Activated T-helper 2 cell treated with anti-CD3 and anti-CD28 coated beads, Interferon-gamma antibody, Interleukin-2, Interleukin-4, amounts not matched to agents 10 μg/mL and 5 μg/mL and 100 μg/mL, durations not matched to agents 14 hours and 24 hours and 36 hours (primary cell): ENCODE measurements around the gene PRKG1. TPM values are rescaled to one million over a fixed set of nuclear protein-coding genes. Genes with fewer than 3 reads are reported as not detected.
"Not testable (repeated sequence)": the region's sequence is repeated elsewhere in the genome, so short reads cannot be mapped to it uniquely, and the experiment has no call there.

Experiments used
- DNase-seq: peaks from one replicate; pipeline ENCODE4 v3.0.0; 2021; ENCODE audit warnings: low spot score
- H3K27ac Mint-ChIP-seq: one replicate; pipeline ENCODE4 v1.8.0; 2021; ENCODE audit warnings: mixed read lengths
- H3K27me3 Mint-ChIP-seq: one replicate; pipeline ENCODE4 v1.8.0; 2021; ENCODE audit warnings: low read depth, mixed read lengths
- H3K36me3 Mint-ChIP-seq: one replicate; pipeline ENCODE4 v1.8.0; 2021; ENCODE audit warnings: low read depth, mixed read lengths
- H3K4me1 Mint-ChIP-seq: one replicate; pipeline ENCODE4 v1.8.0; 2021; ENCODE audit warnings: low read depth, mixed read lengths
- H3K4me3 Mint-ChIP-seq: one replicate; pipeline ENCODE4 v1.8.0; 2021; ENCODE audit warnings: low read depth, mild to moderate bottlenecking, moderate library complexity, mixed read lengths
- H3K9me3 Mint-ChIP-seq: one replicate; pipeline ENCODE4 v1.8.0; 2021; ENCODE audit warnings: mixed read lengths
- intact Hi-C: fragments of 100-400 bp; cut with micrococcal nuclease; formaldehyde crosslinking; loops from one replicate; pipeline ENCODE4 v1.15.1; 2023
- total RNA-seq: library from RNA; stranded (reverse); gene quantifications from 2 replicates; pipeline ENCODE4 v1.2.3, GENCODE V29; 2022

Gene PRKG1
- total RNA-seq, 1 donor from 2014 or later = not detected

- H3K9me3 Mint-ChIP-seq = no peaks in the 10 kb centered on the region
- no peak overlapping the region for H3K4me3 Mint-ChIP-seq
- H3K27ac Mint-ChIP-seq = no peak overlapping the region
- intact Hi-C loops = no loop called here
- H3K27me3 Mint-ChIP-seq = no peaks in the 10 kb centered on the region
- no peaks in the 10 kb centered on the region for H3K4me1 Mint-ChIP-seq
- no peaks in the 10 kb centered on the region for H3K36me3 Mint-ChIP-seq
- DNase-seq = no peak
Measured at GRCh38 chr10:51552879-51553278, 478.6 kb downstream of the PRKG1 start.

GRCh38 chr10:51564896-51565510 lies 490.7 kb downstream of the PRKG1 start:
- DNase-seq = no peak
- H3K27ac Mint-ChIP-seq = no peak overlapping the region
- no peak overlapping the region for H3K4me3 Mint-ChIP-seq
- no peaks in the 10 kb centered on the region for H3K4me1 Mint-ChIP-seq
- no peaks in the 10 kb centered on the region for H3K27me3 Mint-ChIP-seq
- intact Hi-C loops = no loop called here
- H3K36me3 Mint-ChIP-seq = no peaks in the 10 kb centered on the region
- H3K9me3 Mint-ChIP-seq = no peaks in the 10 kb centered on the region

GRCh38 chr10:51567271-51567670 lies 493.0 kb downstream of the PRKG1 start:
- no peaks in the 10 kb centered on the region for H3K36me3 Mint-ChIP-seq
- intact Hi-C loops = no loop called here
- H3K4me3 Mint-ChIP-seq = no peak overlapping the region
- no peak overlapping the region for H3K27ac Mint-ChIP-seq
- no peaks in the 10 kb centered on the region for H3K27me3 Mint-ChIP-seq
- DNase-seq = no peak
- no peaks in the 10 kb centered on the region for H3K4me1 Mint-ChIP-seq
- no peaks in the 10 kb centered on the region for H3K9me3 Mint-ChIP-seq

- H3K27me3 Mint-ChIP-seq = no peaks in the 10 kb centered on the region
- no peaks in the 10 kb centered on the region for H3K4me1 Mint-ChIP-seq
- no peak overlapping the region for H3K27ac Mint-ChIP-seq
- no peak overlapping the region for H3K4me3 Mint-ChIP-seq
- no peak for DNase-seq
- intact Hi-C loops = no loop called here
- H3K36me3 Mint-ChIP-seq = no peaks in the 10 kb centered on the region
- H3K9me3 Mint-ChIP-seq = no peaks in the 10 kb centered on the region
Measured at GRCh38 chr10:51569467-51569866, 495.2 kb downstream of the PRKG1 start.

GRCh38 chr10:51574248-51575048 lies 500.2 kb downstream of the PRKG1 start:
- no peaks in the 10 kb centered on the region for H3K36me3 Mint-ChIP-seq
- H3K27me3 Mint-ChIP-seq = no peaks in the 10 kb centered on the region
- no peaks in the 10 kb centered on the region for H3K4me1 Mint-ChIP-seq
- no peak for DNase-seq
- H3K27ac Mint-ChIP-seq = no peak overlapping the region
- intact Hi-C loops = no loop called here
- H3K4me3 Mint-ChIP-seq = no peak overlapping the region
- no peaks in the 10 kb centered on the region for H3K9me3 Mint-ChIP-seq

- DNase-seq, H3K9me3 Mint-ChIP-seq, intact Hi-C loops, H3K36me3 Mint-ChIP-seq, H3K27ac Mint-ChIP-seq, H3K4me1 Mint-ChIP-seq, H3K27me3 Mint-ChIP-seq, H3K4me3 Mint-ChIP-seq: not testable (repeated sequence)
Measured at GRCh38 chr10:51581196-51581595, 506.9 kb downstream of the PRKG1 start.

- H3K4me1 Mint-ChIP-seq = no peaks in the 10 kb centered on the region
- intact Hi-C loops = no loop called here
- no peaks in the 10 kb centered on the region for H3K27me3 Mint-ChIP-seq
- H3K4me3 Mint-ChIP-seq = no peak overlapping the region
- H3K36me3 Mint-ChIP-seq = no peaks in the 10 kb centered on the region
- H3K9me3 Mint-ChIP-seq = no peaks in the 10 kb centered on the region
- no peak overlapping the region for H3K27ac Mint-ChIP-seq
- DNase-seq = no peak
Measured at GRCh38 chr10:51583976-51584375, 509.7 kb downstream of the PRKG1 start.

GRCh38 chr10:51585742-51586141 lies 511.5 kb downstream of the PRKG1 start:
- no peak for DNase-seq
- Mint-ChIP-seq H3K27me3 (no peaks in the 10 kb centered on the region), H3K27ac (no peak overlapping the region), H3K9me3 (no peaks in the 10 kb centered on the region), H3K4me3 (no peak overlapping the region), H3K36me3 (no peaks in the 10 kb centered on the region), H3K4me1 (no peaks in the 10 kb centered on the region)
- intact Hi-C loops = no loop called here

GRCh38 chr10:51588984-51589383 lies 514.7 kb downstream of the PRKG1 start:
- H3K4me3 Mint-ChIP-seq = no peak overlapping the region
- no peak for DNase-seq
- intact Hi-C loops = no loop called here
- no peaks in the 10 kb centered on the region for H3K27me3 Mint-ChIP-seq
- H3K9me3 Mint-ChIP-seq = no peaks in the 10 kb centered on the region
- no peaks in the 10 kb centered on the region for H3K4me1 Mint-ChIP-seq
- no peaks in the 10 kb centered on the region for H3K36me3 Mint-ChIP-seq
- no peak overlapping the region for H3K27ac Mint-ChIP-seq

- H3K27me3 Mint-ChIP-seq = no peaks in the 10 kb centered on the region
- H3K4me1 Mint-ChIP-seq = no peaks in the 10 kb centered on the region
- no peak overlapping the region for H3K4me3 Mint-ChIP-seq
- intact Hi-C loops = no loop called here
- no peaks in the 10 kb centered on the region for H3K36me3 Mint-ChIP-seq
- DNase-seq = no peak
- no peak overlapping the region for H3K27ac Mint-ChIP-seq
- no peaks in the 10 kb centered on the region for H3K9me3 Mint-ChIP-seq
Measured at GRCh38 chr10:51590818-51591217, 516.5 kb downstream of the PRKG1 start.

- H3K27me3 Mint-ChIP-seq = no peaks in the 10 kb centered on the region
- peaks cover 2% of the 10 kb centered on the region for H3K4me1 Mint-ChIP-seq
- no peak overlapping the region for H3K4me3 Mint-ChIP-seq
- no peaks in the 10 kb centered on the region for H3K36me3 Mint-ChIP-seq
- no peak overlapping the region for H3K27ac Mint-ChIP-seq
- intact Hi-C loops = no loop called here
- DNase-seq = no peak
- no peaks in the 10 kb centered on the region for H3K9me3 Mint-ChIP-seq
Measured at GRCh38 chr10:51596695-51597094, 522.4 kb downstream of the PRKG1 start.

- peaks cover 2% of the 10 kb centered on the region for H3K4me1 Mint-ChIP-seq
- no peak for DNase-seq
- no peak overlapping the region for H3K27ac Mint-ChIP-seq
- intact Hi-C loops = no loop called here
- no peaks in the 10 kb centered on the region for H3K27me3 Mint-ChIP-seq
- H3K9me3 Mint-ChIP-seq = no peaks in the 10 kb centered on the region
- no peaks in the 10 kb centered on the region for H3K36me3 Mint-ChIP-seq
- no peak overlapping the region for H3K4me3 Mint-ChIP-seq
Measured at GRCh38 chr10:51599647-51600046, 525.4 kb downstream of the PRKG1 start.

GRCh38 chr10:51602326-51602725 lies 528.0 kb downstream of the PRKG1 start:
- H3K27ac Mint-ChIP-seq = no peak overlapping the region
- no peaks in the 10 kb centered on the region for H3K9me3 Mint-ChIP-seq
- no peak overlapping the region for H3K4me3 Mint-ChIP-seq
- intact Hi-C loops = no loop called here
- DNase-seq = no peak
- peaks cover 2% of the 10 kb centered on the region for H3K4me1 Mint-ChIP-seq
- H3K27me3 Mint-ChIP-seq = no peaks in the 10 kb centered on the region
- H3K36me3 Mint-ChIP-seq = no peaks in the 10 kb centered on the region
